WERI-Rb-1 (cell line): Measurements from ENCODE around the gene GBP7.

Source experiments
- DNase-seq: peaks from one replicate; pipeline ENCODE4 v3.0.0-alpha.2; 2020
- H3K27ac ChIP-seq: fragments of 250-450 bp; sonication (Bioruptor Pico); 2 replicates; pipeline ENCODE4 v1.5.1; 2020; ENCODE audit warnings: mild to moderate bottlenecking, moderate library complexity
- H3K27me3 ChIP-seq: fragments of 250-450 bp; sonication (Bioruptor Pico); 2 replicates; pipeline ENCODE4 v1.5.1; 2021; ENCODE audit warnings: mild to moderate bottlenecking, low read depth, moderate library complexity; ENCODE audit not compliant: insufficient read depth, severe bottlenecking
- H3K36me3 ChIP-seq: fragments of 250-450 bp; sonication (Bioruptor Pico); 2 replicates; pipeline ENCODE4 v1.5.1; 2020; ENCODE audit warnings: mild to moderate bottlenecking, moderate library complexity
- H3K4me3 ChIP-seq: 2 replicates; pipeline ENCODE4 v1.5.1; 2011; ENCODE audit warnings: low read depth, mild to moderate bottlenecking, control low read depth, low read length
- H3K9me3 ChIP-seq: fragments of 250-450 bp; sonication (Bioruptor Pico); 2 replicates; pipeline ENCODE4 v1.5.1; 2021; ENCODE audit warnings: mild to moderate bottlenecking, moderate library complexity; ENCODE audit not compliant: severe bottlenecking
- TF ChIP-seq, protein P1 (sequence below): IDR thresholded peaks from 2 replicates; pipeline ENCODE4 v1.5.1; 2011; ENCODE audit warnings: low read depth, mild to moderate bottlenecking, control low read depth, inconsistent platforms, low read length

Gene GBP7

GRCh38 chr1:89172468-89173143 lies 3.2 kb downstream of the GBP7 start:
- H3K36me3 ChIP-seq = no peaks in the 10 kb centered on the region
- DNase-seq = no peak

GRCh38 chr1:89171067-89171438 lies 4.8 kb downstream of the GBP7 start:
- no peaks in the 10 kb centered on the region for H3K27me3 ChIP-seq
- no peak overlapping the region for H3K27ac ChIP-seq
- H3K4me3 ChIP-seq = no peak overlapping the region
- H3K36me3 ChIP-seq = no peaks in the 10 kb centered on the region
- TF ChIP-seq, protein P1, sequence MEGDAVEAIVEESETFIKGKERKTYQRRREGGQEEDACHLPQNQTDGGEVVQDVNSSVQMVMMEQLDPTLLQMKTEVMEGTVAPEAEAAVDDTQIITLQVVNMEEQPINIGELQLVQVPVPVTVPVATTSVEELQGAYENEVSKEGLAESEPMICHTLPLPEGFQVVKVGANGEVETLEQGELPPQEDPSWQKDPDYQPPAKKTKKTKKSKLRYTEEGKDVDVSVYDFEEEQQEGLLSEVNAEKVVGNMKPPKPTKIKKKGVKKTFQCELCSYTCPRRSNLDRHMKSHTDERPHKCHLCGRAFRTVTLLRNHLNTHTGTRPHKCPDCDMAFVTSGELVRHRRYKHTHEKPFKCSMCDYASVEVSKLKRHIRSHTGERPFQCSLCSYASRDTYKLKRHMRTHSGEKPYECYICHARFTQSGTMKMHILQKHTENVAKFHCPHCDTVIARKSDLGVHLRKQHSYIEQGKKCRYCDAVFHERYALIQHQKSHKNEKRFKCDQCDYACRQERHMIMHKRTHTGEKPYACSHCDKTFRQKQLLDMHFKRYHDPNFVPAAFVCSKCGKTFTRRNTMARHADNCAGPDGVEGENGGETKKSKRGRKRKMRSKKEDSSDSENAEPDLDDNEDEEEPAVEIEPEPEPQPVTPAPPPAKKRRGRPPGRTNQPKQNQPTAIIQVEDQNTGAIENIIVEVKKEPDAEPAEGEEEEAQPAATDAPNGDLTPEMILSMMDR = no peak
- no peak for DNase-seq
- no peaks in the 10 kb centered on the region for H3K9me3 ChIP-seq

More at GRCh38 chr1:89172468-89173143, 3.2 kb downstream of the GBP7 start:
- H3K4me3 ChIP-seq = no peak overlapping the region
- H3K9me3 ChIP-seq = no peaks in the 10 kb centered on the region
- TF ChIP-seq, protein P1 = no peak
- no peak overlapping the region for H3K27ac ChIP-seq
- H3K27me3 ChIP-seq = peaks cover 4% of the 10 kb centered on the region

- Histone ChIP-seq H3K36me3 (no peaks in the 10 kb centered on the region), H3K27ac (no peak overlapping the region), H3K4me3 (no peak overlapping the region), H3K27me3 (no peaks in the 10 kb centered on the region), H3K9me3 (no peaks in the 10 kb centered on the region)
- TF ChIP-seq, protein P1 = no peak
- no peak for DNase-seq
Measured at GRCh38 chr1:89170170-89171066, 5.4 kb downstream of the GBP7 start.

DNA sequence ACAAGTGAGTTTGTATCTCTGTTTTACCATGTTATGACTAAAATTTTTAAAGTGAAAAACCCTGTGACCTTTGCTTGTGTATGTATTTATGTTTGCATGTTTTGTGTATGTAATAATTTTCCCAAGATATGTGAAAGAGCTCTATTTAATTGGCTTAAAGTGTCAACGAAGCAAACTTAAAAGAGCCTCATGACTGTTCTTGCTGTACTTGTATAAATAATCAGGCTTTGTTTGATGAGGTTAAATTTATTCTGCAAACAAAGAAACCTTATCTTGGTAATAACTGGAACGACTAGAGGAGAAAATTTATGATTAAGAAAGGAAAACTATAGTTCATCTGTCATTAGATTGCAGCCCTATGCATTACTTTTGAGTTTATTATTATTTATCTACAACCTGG lies 6.6 kb downstream of the GBP7 start:
- H3K36me3 ChIP-seq = no peaks in the 10 kb centered on the region
- TF ChIP-seq, protein P1 = no peak
- no peak overlapping the region for H3K4me3 ChIP-seq
- peaks cover 3% of the 10 kb centered on the region for H3K27me3 ChIP-seq
- H3K27ac ChIP-seq = no peak overlapping the region
- H3K9me3 ChIP-seq = no peaks in the 10 kb centered on the region
- DNase-seq = no peak

DNA sequence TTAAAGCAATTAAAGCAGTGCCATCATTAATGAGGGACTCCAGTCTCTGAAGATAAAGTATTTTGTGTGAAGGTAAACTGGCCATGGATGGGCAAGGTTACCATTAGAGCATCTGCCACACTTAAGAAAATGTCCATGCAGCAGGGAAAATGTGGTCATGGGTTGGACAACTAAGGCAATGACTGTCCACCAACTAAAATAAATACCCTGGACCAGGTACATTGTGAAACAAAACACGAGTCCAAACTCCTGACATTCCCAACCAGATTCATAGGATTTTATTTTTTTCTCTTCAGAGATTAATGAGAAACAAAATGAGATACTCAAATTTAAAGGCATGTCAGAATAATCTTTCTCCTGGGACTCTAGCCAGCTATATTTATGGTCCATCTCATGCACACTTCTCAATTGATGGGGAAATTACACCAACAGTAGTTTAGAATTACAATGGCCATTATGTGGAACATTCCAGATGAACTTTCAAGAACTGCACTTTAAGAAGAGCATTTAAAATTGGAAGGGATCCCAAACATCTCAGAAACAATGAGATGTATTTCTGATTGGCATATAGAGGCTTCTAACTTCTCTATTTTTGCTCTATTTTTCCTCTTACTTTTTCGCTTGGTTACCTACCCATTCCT lies 8.1 kb downstream of the GBP7 start:
- no peak overlapping the region for H3K27ac ChIP-seq
- H3K27me3 ChIP-seq = peaks cover 3% of the 10 kb centered on the region
- no peak for DNase-seq
- no peak overlapping the region for H3K4me3 ChIP-seq
- TF ChIP-seq, protein P1 = no peak
- no peaks in the 10 kb centered on the region for H3K9me3 ChIP-seq
- no peaks in the 10 kb centered on the region for H3K36me3 ChIP-seq
